Measurements from ENCODE around the gene GPS1. TPM values are rescaled to one million over a fixed set of nuclear protein-coding genes. Genes with fewer than 3 reads are reported as not detected.
A peak's percentile ranks its signal among the peaks of the same experiment; 100 is the strongest.

GPS1 gene
- total and polyA plus RNA-seq, 9 of the 15 experiments (the other 6 are each of a cell fraction or from before 2014, with no cell fraction given) = 3.1 to 167 (median 69.9) TPM

GRCh38 chr17:82006468-82007227 lies 45.0 kb upstream of the GPS1 start:
- no peak for FAIRE-seq
- intact Hi-C loops (cut with micrococcal nuclease) (no loop called here), in situ Hi-C loops (cut with MboI) (no loop called here)
- 0 out of 2 replicates have a peak, but pooled peaks cover 4% of the 10 kb centered on the region for H4K20me1 ChIP-seq (replicated peaks; ENCODE audit: control insufficient read depth, insufficient read depth, low read length)
- no peak overlapping the region for H3K4me3 ChIP-seq
- ChIA-PET CTCF (ENCODE audit: low intra/inter-chr PET ratio) (no interaction called here), POLR2A (no interaction called here)
- H2AFZ ChIP-seq (ENCODE audit: low read depth, low read length) = no peak overlapping the region
- H3K36me3 ChIP-seq (ENCODE audit: control insufficient read depth, insufficient read depth, low read length) = no peaks in the 10 kb centered on the region; the same call in 2 of the 3 replicates
- peaks cover 3% of the 10 kb centered on the region for H3K9me1 ChIP-seq (ENCODE audit: control insufficient read depth, insufficient read depth, low read length)
- ATAC-seq = no peak
- H3K27me3 ChIP-seq (ENCODE audit: control insufficient read depth in 2 of 2, insufficient read depth in 2 of 2, low read length in 2 of 2) = no peaks in the 10 kb centered on the region
- DNase-seq (ENCODE audit: extremely low read depth in 1 of 4, low spot score in 3 of 4) = no peak
- peaks cover 0 to 71% of the 10 kb centered on the region in 2 experiments; a peak in 1 of 5 replicates for H3K4me1 ChIP-seq (replicated peaks in 1 of 2; ENCODE audit: control insufficient read depth in 2 of 2, insufficient read depth in 2 of 2, low read length in 2 of 2)
- H3K9me3 ChIP-seq (replicated peaks; ENCODE audit: control insufficient read depth, insufficient read depth, low read depth, low read length) = no peaks in the 10 kb centered on the region
- no peak overlapping the region for H3K4me2 ChIP-seq (ENCODE audit: insufficient read depth, low read length)
- no peak overlapping the region for H3K27ac ChIP-seq (ENCODE audit: extremely low read depth, low read depth, low read length)
- TF ChIP-seq STAT5B (CRISPR knock-in tag; IDR thresholded peaks at IDR 0.05) = no peak
- TF ChIP-seq PYGO2 (tag; IDR thresholded peaks at IDR 0.05) = no peak
- TF ChIP-seq NBN (IDR thresholded peaks at IDR 0.05; ENCODE audit: low read depth) = no peak
- H3K79me2 ChIP-seq (ENCODE audit: control insufficient read depth, insufficient read depth, low read length) = no peaks in the 10 kb centered on the region
- WGBS (ENCODE audit: insufficient coverage, low coverage, missing lambda C conversion rate) = 75% methylated on average over 19 of the region's 24 CpGs
- BruUV-seq (replicated peaks) = no TSS peak
- H3K9ac ChIP-seq (ENCODE audit: insufficient read depth in 1 of 2, low read depth in 2 of 2, low read length in 2 of 2) = peak overlapping the region in 1 of 2 experiments; percentile 14; a peak in 1 of 4 replicates

- peaks cover 3% of the 10 kb centered on the region for H3K9me1 ChIP-seq (ENCODE audit: control insufficient read depth, insufficient read depth, low read length)
- no peak overlapping the region for H2AFZ ChIP-seq (ENCODE audit: low read depth, low read length)
- no peaks in the 10 kb centered on the region; the same call in 2 of the 3 replicates for H3K36me3 ChIP-seq (ENCODE audit: control insufficient read depth, insufficient read depth, low read length)
- TF ChIP-seq MEF2D (tag; conservative IDR thresholded peaks at IDR 0.05; ENCODE audit: low read depth) = no peak
- TF ChIP-seq MAFF (IDR thresholded peaks at IDR 0.05; ENCODE audit: low read length) = no peak
- no peak for TF ChIP-seq RBM39 (optimal IDR thresholded peaks at IDR 0.05; ENCODE audit: low read depth, low read length)
- no peak for TF ChIP-seq STAT5A (IDR thresholded peaks at IDR 0.05; ENCODE audit: borderline replicate concordance, low read length)
- TF ChIP-seq SMARCB1 (IDR thresholded peaks at IDR 0.05; ENCODE audit: insufficient read length, low read depth) = no peak
- no peak for TF ChIP-seq ZNF445 (CRISPR knock-in tag; IDR thresholded peaks at IDR 0.05; ENCODE audit: low read depth)
- no peak for TF ChIP-seq SPI1 (IDR thresholded peaks at IDR 0.05; ENCODE audit: borderline replicate concordance, low read depth, low read length)
- no peak for TF ChIP-seq BRF2 (IDR thresholded peaks at IDR 0.05; ENCODE audit: borderline replicate concordance, insufficient read depth, insufficient read length)
- TF ChIP-seq MAZ (CRISPR knock-in tag; conservative IDR thresholded peaks at IDR 0.05 in 1 of 2, IDR thresholded peaks at IDR 0.05 in 1 of 2) = no peak
- no peak for TF ChIP-seq RFX5 (IDR thresholded peaks at IDR 0.05; ENCODE audit: low read depth, low read length)
- TF ChIP-seq NELFE (IDR thresholded peaks at IDR 0.05; ENCODE audit: insufficient read depth, insufficient read length) = no peak
- TF ChIP-seq SUPT5H (IDR thresholded peaks at IDR 0.05) = no peak
- no peak for TF ChIP-seq SOX6 (IDR thresholded peaks at IDR 0.05)
- no peak for TF ChIP-seq KLF13 (tag; IDR thresholded peaks at IDR 0.05; ENCODE audit: borderline replicate concordance, low read depth)
- FAIRE-seq = no peak
- H3K9me3 ChIP-seq (replicated peaks; ENCODE audit: control insufficient read depth, insufficient read depth, low read depth, low read length) = no peaks in the 10 kb centered on the region
- peak overlapping the region in 1 of 2 experiments; percentile 14; a peak in 1 of 4 replicates for H3K9ac ChIP-seq (ENCODE audit: insufficient read depth in 1 of 2, low read depth in 2 of 2, low read length in 2 of 2)
- no peak overlapping the region for H3K27ac ChIP-seq (ENCODE audit: extremely low read depth, low read depth, low read length)
- ChIA-PET POLR2A (no interaction called here), CTCF (ENCODE audit: low intra/inter-chr PET ratio) (no interaction called here)
- H3K79me2 ChIP-seq (ENCODE audit: control insufficient read depth, insufficient read depth, low read length) = no peaks in the 10 kb centered on the region
- in situ Hi-C loops (cut with MboI) (no loop called here), intact Hi-C loops (cut with micrococcal nuclease) (no loop called here)
- H3K4me2 ChIP-seq (ENCODE audit: insufficient read depth, low read length) = no peak overlapping the region
- ATAC-seq = no peak
- 61% methylated on average over 5 of the region's 6 CpGs for WGBS (ENCODE audit: insufficient coverage, low coverage, missing lambda C conversion rate)
- DNase-seq (ENCODE audit: extremely low read depth in 1 of 4, low spot score in 3 of 4) = no peak
- H4K20me1 ChIP-seq (replicated peaks; ENCODE audit: control insufficient read depth, insufficient read depth, low read length) = 0 out of 2 replicates have a peak, but pooled peaks cover 4% of the 10 kb centered on the region
- peaks cover 0 to 74% of the 10 kb centered on the region in 2 experiments; a peak in 1 of 5 replicates for H3K4me1 ChIP-seq (replicated peaks in 1 of 2; ENCODE audit: control insufficient read depth in 2 of 2, insufficient read depth in 2 of 2, low read length in 2 of 2)
- no peak overlapping the region for H3K4me3 ChIP-seq
- BruUV-seq (replicated peaks) = no TSS peak
- H3K27me3 ChIP-seq (ENCODE audit: control insufficient read depth in 2 of 2, insufficient read depth in 2 of 2, low read length in 2 of 2) = no peaks in the 10 kb centered on the region
These were observed 44.5 kb upstream of the GPS1 start for GRCh38 chr17:82007228-82007494.

Data from K562 (cell line).